ENCODE measurements around the gene SLC18A2.

The SLC18A2 gene

DNA sequence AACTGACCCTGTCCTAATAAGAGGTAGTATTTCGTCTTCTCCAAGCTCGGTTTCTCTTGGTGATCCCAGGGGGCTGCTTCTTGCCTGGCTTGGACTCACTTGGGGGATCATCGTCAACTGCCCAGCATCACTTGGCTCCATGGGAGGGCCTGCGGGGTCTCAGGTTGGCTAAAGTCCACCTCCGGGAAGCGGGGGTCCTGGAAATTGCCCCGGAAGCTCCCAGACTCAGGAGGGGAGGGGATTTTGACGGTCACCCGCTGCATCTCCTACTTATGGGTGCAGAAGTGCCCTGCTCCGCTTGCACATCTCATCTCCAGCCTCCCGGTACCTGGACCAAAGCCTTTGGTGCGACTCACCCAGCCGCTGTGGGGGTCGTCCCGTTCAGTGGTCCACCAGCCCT, 24.9 kb upstream of the SLC18A2 start:
- Histone ChIP-seq H3K14ac (ENCODE audit: low read length) (no peak overlapping the region), H2BK120ac (ENCODE audit: low read depth, low read length) (no peak overlapping the region), H3K4me1 (ENCODE audit: control insufficient read depth in 2 of 2, insufficient read depth in 1 of 2, low read depth in 1 of 2, low read length in 2 of 2) (peaks cover 3 to 10% of the 10 kb centered on the region in 2 donors), H3K9ac (ENCODE audit: low read depth, low read length, poor library complexity) (peak overlapping the region; percentile 31), H3K36me3 (replicated peaks in 1 of 2; ENCODE audit: control insufficient read depth in 2 of 2, insufficient read depth in 2 of 2, low read length in 2 of 2) (no peaks in the 10 kb centered on the region), H3K79me1 (ENCODE audit: low read depth, low read length) (no peaks in the 10 kb centered on the region), H3K9me3 (replicated peaks in 1 of 2; ENCODE audit: control insufficient read depth in 2 of 2, insufficient read depth in 1 of 2, low read depth in 1 of 2, low read length in 2 of 2) (peaks cover 0 to 5% of the 10 kb centered on the region in 2 donors), H3K27ac (replicated peaks; ENCODE audit: low read length) (no peak overlapping the region), H3K23ac (ENCODE audit: low read depth, low read length, poor library complexity) (no peak overlapping the region), H2BK12ac (ENCODE audit: low read length) (peak overlapping the region; percentile 31), H4K91ac (ENCODE audit: low read depth, low read length, poor library complexity) (no peak overlapping the region), H3K27me3 (ENCODE audit: control insufficient read depth in 3 of 3, insufficient read depth in 3 of 3, low read depth in 1 of 3, low read length in 3 of 3) (peaks cover 3 to 32% (median 22%) of the 10 kb centered on the region in 3 experiments), H2BK15ac (ENCODE audit: low read length) (peak overlapping the region; percentile 31), H3K4me2 (ENCODE audit: insufficient read depth, low read length, poor library complexity, severe bottlenecking) (peak overlapping the region; percentile 99), H2BK5ac (ENCODE audit: low read length) (peak overlapping the region; percentile 79), H3K4me3 (ENCODE audit: low read length in 2 of 2) (peak overlapping the region; percentile 31 to 55), H2AK5ac (ENCODE audit: low read depth, low read length) (peak overlapping the region; percentile 57), H3K18ac (ENCODE audit: low read length) (no peak overlapping the region), H3K4ac (ENCODE audit: low read length) (no peak overlapping the region), H2AFZ (ENCODE audit: low read length) (peak overlapping the region; percentile 100), H4K8ac (ENCODE audit: low read depth, low read length) (no peak overlapping the region)
- no peak for DNase-seq (ENCODE audit: low spot score)
- no CpG with 5 or more reads among the region's 15 CpGs for WGBS, 2 donors (ENCODE audit: extremely low coverage in 2 of 2, insufficient read length in 2 of 2, insufficient replicate concordance in 1 of 2)

GRCh38 chr10:117216611-117217195, 24.2 kb upstream of the SLC18A2 start:
- Histone ChIP-seq H3K4me2 (ENCODE audit: insufficient read depth, low read length, poor library complexity, severe bottlenecking) (peak overlapping the region; percentile 99), H3K27me3 (ENCODE audit: control insufficient read depth in 3 of 3, insufficient read depth in 3 of 3, low read depth in 1 of 3, low read length in 3 of 3) (peaks cover 3 to 32% (median 22%) of the 10 kb centered on the region in 3 experiments), H2AK5ac (ENCODE audit: low read depth, low read length) (peak overlapping the region; percentile 57), H2BK15ac (ENCODE audit: low read length) (peak overlapping the region; percentile 88), H3K9me3 (replicated peaks in 1 of 2; ENCODE audit: control insufficient read depth in 2 of 2, insufficient read depth in 1 of 2, low read depth in 1 of 2, low read length in 2 of 2) (peaks cover 0 to 4% of the 10 kb centered on the region in 2 donors), H3K36me3 (replicated peaks in 1 of 2; ENCODE audit: control insufficient read depth in 2 of 2, insufficient read depth in 2 of 2, low read length in 2 of 2) (no peaks in the 10 kb centered on the region), H3K4ac (ENCODE audit: low read length) (peak overlapping the region; percentile 26), H3K9ac (ENCODE audit: low read depth, low read length, poor library complexity) (peak overlapping the region; percentile 92), H3K14ac (ENCODE audit: low read length) (peak overlapping the region; percentile 97), H3K4me3 (ENCODE audit: low read length in 2 of 2) (peak overlapping the region; percentile 55 to 82), H2AFZ (ENCODE audit: low read length) (peak overlapping the region; percentile 100), H2BK120ac (ENCODE audit: low read depth, low read length) (no peak overlapping the region), H2BK12ac (ENCODE audit: low read length) (peak overlapping the region; percentile 95), H3K18ac (ENCODE audit: low read length) (peak overlapping the region; percentile 96), H3K4me1 (ENCODE audit: control insufficient read depth in 2 of 2, insufficient read depth in 1 of 2, low read depth in 1 of 2, low read length in 2 of 2) (peaks cover 8 to 14% of the 10 kb centered on the region in 2 donors), H4K8ac (ENCODE audit: low read depth, low read length) (no peak overlapping the region), H3K79me1 (ENCODE audit: low read depth, low read length) (no peaks in the 10 kb centered on the region), H3K23ac (ENCODE audit: low read depth, low read length, poor library complexity) (peak overlapping the region; percentile 25), H2BK5ac (ENCODE audit: low read length) (peak overlapping the region; percentile 79), H3K27ac (replicated peaks; ENCODE audit: low read length) (no peak overlapping the region), H4K91ac (ENCODE audit: low read depth, low read length, poor library complexity) (no peak overlapping the region)
- no CpG with 5 or more reads among the region's 52 CpGs for WGBS, 2 donors (ENCODE audit: extremely low coverage in 2 of 2, insufficient read length in 2 of 2, insufficient replicate concordance in 1 of 2)
- peak; percentile 76 for DNase-seq (ENCODE audit: low spot score)

DNA sequence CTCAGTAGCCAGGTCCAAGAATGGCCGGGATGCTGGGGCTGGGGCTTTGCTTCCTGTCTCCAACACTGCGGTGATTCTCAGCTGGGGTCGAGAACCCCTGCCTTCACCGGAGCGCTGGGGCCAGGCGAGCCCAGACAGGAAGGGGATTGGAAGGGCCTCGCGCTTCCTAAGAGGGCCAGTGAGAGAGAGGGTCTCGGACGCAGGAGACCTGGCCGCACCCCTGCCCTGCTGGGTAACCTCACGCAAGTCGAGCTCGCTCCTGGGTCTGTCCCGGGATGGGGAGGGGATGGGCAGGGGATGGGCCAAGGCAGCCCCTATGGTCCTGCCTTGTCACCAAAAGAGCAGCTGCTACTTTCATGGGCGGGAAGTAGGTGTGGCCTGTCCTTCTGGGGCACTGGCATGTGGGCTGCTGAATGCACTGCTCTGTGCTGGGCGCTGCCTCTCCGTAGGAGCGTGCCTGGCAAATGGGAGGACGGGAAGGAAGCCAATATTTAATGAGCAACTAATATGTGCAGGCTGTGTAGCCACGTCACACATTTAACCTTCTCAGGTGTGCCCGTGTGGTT, 23.6 kb upstream of the SLC18A2 start:
- peak overlapping the region; percentile 34 for H3K23ac ChIP-seq (ENCODE audit: low read depth, low read length, poor library complexity)
- H2BK5ac ChIP-seq (ENCODE audit: low read length): peak overlapping the region; percentile 79
- H4K8ac ChIP-seq (ENCODE audit: low read depth, low read length): peak overlapping the region; percentile 29
- peaks cover 11 to 14% of the 10 kb centered on the region in 2 donors for H3K4me1 ChIP-seq (ENCODE audit: control insufficient read depth in 2 of 2, insufficient read depth in 1 of 2, low read depth in 1 of 2, low read length in 2 of 2)
- peak overlapping the region; percentile 88 for H2BK15ac ChIP-seq (ENCODE audit: low read length)
- H3K4me2 ChIP-seq (ENCODE audit: insufficient read depth, low read length, poor library complexity, severe bottlenecking): peak overlapping the region; percentile 99
- no CpG with 5 or more reads among the region's 22 CpGs for WGBS, 2 donors (ENCODE audit: extremely low coverage in 2 of 2, insufficient read length in 2 of 2, insufficient replicate concordance in 1 of 2)
- peak overlapping the region; percentile 95 for H2BK12ac ChIP-seq (ENCODE audit: low read length)
- peak overlapping the region; percentile 96 for H3K18ac ChIP-seq (ENCODE audit: low read length)
- no peaks in the 10 kb centered on the region for H3K79me1 ChIP-seq (ENCODE audit: low read depth, low read length)
- peaks cover 3 to 32% (median 22%) of the 10 kb centered on the region in 3 experiments for H3K27me3 ChIP-seq (ENCODE audit: control insufficient read depth in 3 of 3, insufficient read depth in 3 of 3, low read depth in 1 of 3, low read length in 3 of 3)
- no peak for DNase-seq (ENCODE audit: low spot score)
- peak overlapping the region; percentile 55 to 82 for H3K4me3 ChIP-seq (ENCODE audit: low read length in 2 of 2)
- peak overlapping the region; percentile 100 for H2AFZ ChIP-seq (ENCODE audit: low read length)
- peak overlapping the region; percentile 25 for H2AK5ac ChIP-seq (ENCODE audit: low read depth, low read length)
- H3K9me3 ChIP-seq (replicated peaks in 1 of 2; ENCODE audit: control insufficient read depth in 2 of 2, insufficient read depth in 1 of 2, low read depth in 1 of 2, low read length in 2 of 2): peaks cover 0 to 4% of the 10 kb centered on the region in 2 donors
- H3K9ac ChIP-seq (ENCODE audit: low read depth, low read length, poor library complexity): peak overlapping the region; percentile 92
- H3K4ac ChIP-seq (ENCODE audit: low read length): peak overlapping the region; percentile 26
- H2BK120ac ChIP-seq (ENCODE audit: low read depth, low read length): no peak overlapping the region
- no peak overlapping the region for H4K91ac ChIP-seq (ENCODE audit: low read depth, low read length, poor library complexity)
- peak overlapping the region; percentile 97 for H3K14ac ChIP-seq (ENCODE audit: low read length)
- no peaks in the 10 kb centered on the region for H3K36me3 ChIP-seq (replicated peaks in 1 of 2; ENCODE audit: control insufficient read depth in 2 of 2, insufficient read depth in 2 of 2, low read length in 2 of 2)
- no peak overlapping the region for H3K27ac ChIP-seq (replicated peaks; ENCODE audit: low read length)

GRCh38 chr10:117218654-117219053, 22.3 kb upstream of the SLC18A2 start:
- H2BK5ac ChIP-seq (ENCODE audit: low read length): no peak overlapping the region
- no peak overlapping the region for H4K91ac ChIP-seq (ENCODE audit: low read depth, low read length, poor library complexity)
- no peak overlapping the region for H2AK5ac ChIP-seq (ENCODE audit: low read depth, low read length)
- H3K9me3 ChIP-seq (replicated peaks in 1 of 2; ENCODE audit: control insufficient read depth in 2 of 2, insufficient read depth in 1 of 2, low read depth in 1 of 2, low read length in 2 of 2): no peaks in the 10 kb centered on the region
- no peak overlapping the region for H3K9ac ChIP-seq (ENCODE audit: low read depth, low read length, poor library complexity)
- H2BK12ac ChIP-seq (ENCODE audit: low read length): no peak overlapping the region
- no peak overlapping the region for H3K4me3 ChIP-seq (ENCODE audit: low read length in 2 of 2)
- peaks cover 11 to 18% of the 10 kb centered on the region in 2 donors for H3K4me1 ChIP-seq (ENCODE audit: control insufficient read depth in 2 of 2, insufficient read depth in 1 of 2, low read depth in 1 of 2, low read length in 2 of 2)
- H3K27ac ChIP-seq (replicated peaks; ENCODE audit: low read length): no peak overlapping the region
- no peak overlapping the region for H2BK120ac ChIP-seq (ENCODE audit: low read depth, low read length)
- no CpG with 5 or more reads among the region's 8 CpGs for WGBS, 2 donors (ENCODE audit: extremely low coverage in 2 of 2, insufficient read length in 2 of 2, insufficient replicate concordance in 1 of 2)
- no peak overlapping the region for H2AFZ ChIP-seq (ENCODE audit: low read length)
- H3K18ac ChIP-seq (ENCODE audit: low read length): no peak overlapping the region
- no peak for DNase-seq (ENCODE audit: low spot score)
- no peak overlapping the region for H2BK15ac ChIP-seq (ENCODE audit: low read length)
- H3K4ac ChIP-seq (ENCODE audit: low read length): no peak overlapping the region
- H3K27me3 ChIP-seq (ENCODE audit: control insufficient read depth in 3 of 3, insufficient read depth in 3 of 3, low read depth in 1 of 3, low read length in 3 of 3): peaks cover 3 to 32% (median 22%) of the 10 kb centered on the region in 3 experiments
- H4K8ac ChIP-seq (ENCODE audit: low read depth, low read length): no peak overlapping the region
- H3K4me2 ChIP-seq (ENCODE audit: insufficient read depth, low read length, poor library complexity, severe bottlenecking): no peak overlapping the region
- no peaks in the 10 kb centered on the region for H3K36me3 ChIP-seq (replicated peaks in 1 of 2; ENCODE audit: control insufficient read depth in 2 of 2, insufficient read depth in 2 of 2, low read length in 2 of 2)
- no peak overlapping the region for H3K23ac ChIP-seq (ENCODE audit: low read depth, low read length, poor library complexity)
- no peak overlapping the region for H3K14ac ChIP-seq (ENCODE audit: low read length)
- H3K79me1 ChIP-seq (ENCODE audit: low read depth, low read length): no peaks in the 10 kb centered on the region
